Brain microvascular endothelial cell (primary cell): ENCODE data around the gene XPC.

Source experiments
- DNase-seq: peaks from one replicate; pipeline ENCODE4 v3.0.0-alpha.2; 2020
- H3K27ac ChIP-seq: fragments of 250-450 bp; sonication (Bioruptor Pico); 2 replicates; pipeline ENCODE4 v1.5.1; 2020; ENCODE audit warnings: mild to moderate bottlenecking, moderate library complexity
- H3K27me3 ChIP-seq: fragments of 250-450 bp; sonication (Bioruptor Pico); replicated peaks from 2 replicates; pipeline ENCODE4 v1.5.1; 2020; ENCODE audit warnings: mild to moderate bottlenecking
- H3K36me3 ChIP-seq: fragments of 250-450 bp; sonication (Bioruptor Pico); replicated peaks from 2 replicates; pipeline ENCODE4 v1.5.1; 2020; ENCODE audit warnings: mild to moderate bottlenecking
- H3K4me3 ChIP-seq: 2 replicates; pipeline ENCODE4 v1.5.1; 2011; ENCODE audit warnings: low read depth, mild to moderate bottlenecking, control low read depth, low read length, moderate library complexity
- in situ Hi-C: cut with HindIII; loops from 2 replicates; pipeline ENCODE4 v1.10.0; 2017; ENCODE audit warnings: low sequenced_read_pairs, low pct_ligation_motif_present
- TF ChIP-seq, protein P1 (sequence below): IDR thresholded peaks from 2 replicates; pipeline ENCODE4 v1.5.1; 2011; ENCODE audit warnings: low read depth, mild to moderate bottlenecking, moderate library complexity, low read length, control low read depth, inconsistent platforms; ENCODE audit errors: missing control alignments

Gene XPC

DNA sequence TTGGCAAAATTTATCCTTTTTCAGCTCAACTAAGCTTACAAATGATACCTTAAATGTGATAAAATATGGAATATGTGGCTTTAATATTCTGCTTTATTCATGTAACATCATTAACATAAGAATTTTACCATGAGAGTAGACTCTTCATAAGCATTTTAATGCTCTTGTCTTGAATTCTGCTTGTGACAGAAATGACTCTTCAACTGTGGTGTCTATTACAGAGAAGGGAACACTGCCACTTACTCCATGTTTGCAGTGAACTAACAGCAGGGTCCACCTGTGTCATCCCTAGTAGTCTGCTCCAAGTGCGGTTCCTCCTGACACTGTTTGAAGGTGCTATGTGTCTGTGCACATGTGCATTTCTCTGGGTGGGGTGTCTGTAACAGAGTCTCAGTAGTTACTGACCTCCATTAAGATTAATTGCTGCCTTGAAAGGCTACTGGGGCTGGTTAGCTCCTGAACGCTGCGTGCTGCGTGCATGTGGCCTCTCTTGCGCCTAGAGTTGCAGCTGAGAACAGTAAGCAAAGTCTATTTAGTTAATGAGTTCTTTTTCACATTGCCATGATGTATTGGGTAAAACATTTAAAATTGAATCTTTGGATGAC lies 8.6 kb upstream of the XPC start:
- in situ Hi-C loops: no loop called here
- H3K27ac ChIP-seq: no peak overlapping the region
- H3K27me3 ChIP-seq: no peaks in the 10 kb centered on the region
- no peak for DNase-seq
- H3K4me3 ChIP-seq: no peak overlapping the region
- TF ChIP-seq, protein P1, sequence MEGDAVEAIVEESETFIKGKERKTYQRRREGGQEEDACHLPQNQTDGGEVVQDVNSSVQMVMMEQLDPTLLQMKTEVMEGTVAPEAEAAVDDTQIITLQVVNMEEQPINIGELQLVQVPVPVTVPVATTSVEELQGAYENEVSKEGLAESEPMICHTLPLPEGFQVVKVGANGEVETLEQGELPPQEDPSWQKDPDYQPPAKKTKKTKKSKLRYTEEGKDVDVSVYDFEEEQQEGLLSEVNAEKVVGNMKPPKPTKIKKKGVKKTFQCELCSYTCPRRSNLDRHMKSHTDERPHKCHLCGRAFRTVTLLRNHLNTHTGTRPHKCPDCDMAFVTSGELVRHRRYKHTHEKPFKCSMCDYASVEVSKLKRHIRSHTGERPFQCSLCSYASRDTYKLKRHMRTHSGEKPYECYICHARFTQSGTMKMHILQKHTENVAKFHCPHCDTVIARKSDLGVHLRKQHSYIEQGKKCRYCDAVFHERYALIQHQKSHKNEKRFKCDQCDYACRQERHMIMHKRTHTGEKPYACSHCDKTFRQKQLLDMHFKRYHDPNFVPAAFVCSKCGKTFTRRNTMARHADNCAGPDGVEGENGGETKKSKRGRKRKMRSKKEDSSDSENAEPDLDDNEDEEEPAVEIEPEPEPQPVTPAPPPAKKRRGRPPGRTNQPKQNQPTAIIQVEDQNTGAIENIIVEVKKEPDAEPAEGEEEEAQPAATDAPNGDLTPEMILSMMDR: no peak
- H3K36me3 ChIP-seq: peaks cover 10% of the 10 kb centered on the region

DNA sequence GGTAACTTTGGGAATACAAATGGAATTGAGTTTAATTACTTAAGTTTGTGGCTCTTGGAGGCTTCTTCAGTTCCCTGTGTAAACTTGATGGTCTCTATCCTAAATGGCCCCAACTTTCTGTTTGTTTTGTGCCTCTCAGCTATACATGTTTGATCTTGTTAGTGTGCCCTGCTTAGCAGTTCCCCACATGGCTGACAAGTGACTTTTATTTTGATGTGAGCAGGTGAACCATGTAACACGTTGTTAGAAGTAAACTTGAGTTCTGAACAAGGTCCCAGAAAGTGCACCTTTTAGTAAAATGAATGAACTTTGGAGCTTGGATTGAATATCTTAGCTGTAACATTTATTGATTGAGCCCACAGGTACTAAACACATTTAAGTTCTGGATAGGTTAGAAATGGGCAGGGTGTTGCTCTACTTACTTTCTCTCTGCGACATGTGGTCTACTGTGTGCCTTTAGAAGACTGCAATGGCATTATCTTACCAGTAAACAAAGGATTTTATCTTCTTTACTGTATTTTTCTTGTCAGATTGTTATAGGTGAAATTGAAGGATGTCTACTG lies 4.7 kb upstream of the XPC start:
- Histone ChIP-seq H3K4me3 (no peak overlapping the region), H3K27ac (no peak overlapping the region), H3K27me3 (no peaks in the 10 kb centered on the region), H3K36me3 (peaks cover 14% of the 10 kb centered on the region)
- in situ Hi-C loops: no loop called here
- TF ChIP-seq, protein P1: no peak
- DNase-seq: no peak

DNA sequence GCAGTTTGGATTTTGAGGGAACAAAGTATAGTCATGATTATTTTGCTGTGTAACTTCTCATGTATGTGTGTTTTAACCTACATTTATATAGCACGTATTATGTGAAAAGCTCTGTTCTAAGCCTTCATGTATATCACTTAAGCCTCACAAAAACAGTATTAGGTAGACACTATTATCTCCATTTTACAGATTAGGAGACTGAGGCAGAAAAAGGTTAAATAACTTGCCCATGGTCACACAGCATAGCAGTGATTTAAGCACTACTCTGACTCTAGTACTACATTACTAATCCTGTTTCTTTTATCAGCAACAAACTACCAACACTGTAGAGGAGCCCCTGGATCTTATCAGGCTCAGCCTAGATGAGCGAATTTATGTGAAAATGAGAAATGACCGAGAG lies 2.9 kb upstream of the XPC start:
- in situ Hi-C loops: no loop called here
- Histone ChIP-seq H3K27ac (no peak overlapping the region), H3K4me3 (no peak overlapping the region), H3K36me3 (peaks cover 14% of the 10 kb centered on the region), H3K27me3 (no peaks in the 10 kb centered on the region)
- TF ChIP-seq, protein P1: no peak
- DNase-seq: no peak

DNA sequence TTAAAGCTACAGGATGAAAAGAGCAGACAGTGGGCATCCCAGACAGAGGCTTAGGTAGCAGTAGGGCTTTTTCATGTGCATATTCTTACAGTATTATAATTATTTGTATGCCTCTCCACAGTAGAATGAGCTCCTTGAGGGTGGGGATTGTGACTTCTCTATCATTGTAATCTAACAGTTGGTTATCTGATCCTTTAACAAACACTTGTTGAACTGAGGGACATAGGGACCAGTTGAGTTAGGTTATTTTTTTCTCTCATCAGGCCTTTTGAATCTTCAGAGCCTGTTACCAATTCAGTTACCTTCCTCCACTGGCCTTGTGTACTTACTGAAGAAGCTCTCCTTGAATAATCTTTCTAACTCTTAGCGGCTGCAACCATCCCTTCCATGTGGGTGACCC lies 1.4 kb upstream of the XPC start:
- DNase-seq: no peak
- in situ Hi-C loops: no loop called here
- TF ChIP-seq, protein P1: no peak

DNA sequence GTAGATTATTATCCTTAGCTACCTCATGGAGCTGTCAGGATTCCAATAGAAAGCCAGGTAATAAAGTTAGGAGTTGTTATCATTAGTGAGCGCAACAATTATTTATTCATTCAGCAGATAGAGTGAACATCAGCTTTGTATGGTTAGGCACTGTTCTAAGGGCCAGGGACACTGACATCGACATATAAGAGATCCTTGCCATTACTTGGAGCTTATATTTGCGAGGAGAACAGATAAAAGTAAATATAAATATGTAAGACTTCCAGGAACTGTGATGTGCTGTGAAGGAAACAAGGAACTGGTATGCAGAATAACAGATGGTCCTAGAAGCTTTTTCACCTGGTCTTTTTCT lies 689 bp upstream of the XPC start:
- Histone ChIP-seq H3K36me3 (peaks cover 7% of the 10 kb centered on the region), H3K4me3 (peak overlapping the region; percentile 91), H3K27ac (peak overlapping the region; percentile 92), H3K27me3 (no peaks in the 10 kb centered on the region)
- in situ Hi-C loops: no loop called here
- TF ChIP-seq, protein P1: no peak
- DNase-seq: no peak

More for the DNA sequence above, 1.4 kb upstream of the XPC start:
- no peaks in the 10 kb centered on the region for H3K27me3 ChIP-seq
- H3K27ac ChIP-seq: no peak overlapping the region
- H3K36me3 ChIP-seq: peaks cover 8% of the 10 kb centered on the region
- no peak overlapping the region for H3K4me3 ChIP-seq

DNA sequence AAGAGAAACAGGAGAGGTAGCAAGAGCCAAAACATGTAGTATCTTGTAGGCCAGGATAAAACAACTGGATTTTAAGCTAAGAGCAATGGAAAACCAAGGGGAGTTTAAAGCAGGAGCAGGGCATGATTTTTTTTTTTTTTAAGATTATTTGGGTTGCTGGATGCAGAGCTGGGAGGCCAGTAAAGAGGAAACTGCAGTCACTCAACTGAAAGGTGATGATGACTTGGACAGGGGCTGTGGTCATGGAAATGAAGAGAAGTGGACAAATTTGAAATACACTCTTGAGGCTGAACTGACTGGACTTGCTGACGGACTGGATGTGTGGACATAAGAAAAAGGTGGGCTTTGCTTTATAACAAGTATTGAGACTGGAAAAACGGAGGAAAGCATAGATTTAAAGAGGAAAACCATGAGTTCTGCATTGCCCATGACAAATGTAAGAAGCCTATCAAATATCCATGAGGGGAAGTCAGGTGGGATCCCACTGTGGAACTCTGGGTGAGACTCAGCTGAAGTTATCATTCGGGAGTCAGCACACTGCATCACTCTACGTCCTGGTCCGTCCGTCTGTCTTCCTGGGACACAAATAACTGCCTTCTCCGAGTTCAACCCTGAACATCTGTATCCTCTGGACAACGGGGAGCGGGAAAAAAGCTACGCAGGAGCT lies 688 bp downstream of the XPC start:
- H3K36me3 ChIP-seq: peaks cover 6% of the 10 kb centered on the region
- peak; percentile 27 for DNase-seq
- H3K27me3 ChIP-seq: no peaks in the 10 kb centered on the region
- in situ Hi-C loops: no loop called here
- TF ChIP-seq, protein P1: no peak
- peak overlapping the region; percentile 91 for H3K4me3 ChIP-seq
- H3K27ac ChIP-seq: peak overlapping the region; percentile 92
